ENCODE results near the gene HIBADH.
A peak's percentile ranks its signal among the peaks of the same experiment; 100 is the strongest.
"Not testable (repeated sequence)": the region's sequence is repeated elsewhere in the genome, so short reads cannot be mapped to it uniquely, and the experiment has no call there.

Gene HIBADH

GRCh38 chr7:27678617-27679260 is 16.1 kb upstream of the HIBADH start:
- no peak for DNase-seq

DNA sequence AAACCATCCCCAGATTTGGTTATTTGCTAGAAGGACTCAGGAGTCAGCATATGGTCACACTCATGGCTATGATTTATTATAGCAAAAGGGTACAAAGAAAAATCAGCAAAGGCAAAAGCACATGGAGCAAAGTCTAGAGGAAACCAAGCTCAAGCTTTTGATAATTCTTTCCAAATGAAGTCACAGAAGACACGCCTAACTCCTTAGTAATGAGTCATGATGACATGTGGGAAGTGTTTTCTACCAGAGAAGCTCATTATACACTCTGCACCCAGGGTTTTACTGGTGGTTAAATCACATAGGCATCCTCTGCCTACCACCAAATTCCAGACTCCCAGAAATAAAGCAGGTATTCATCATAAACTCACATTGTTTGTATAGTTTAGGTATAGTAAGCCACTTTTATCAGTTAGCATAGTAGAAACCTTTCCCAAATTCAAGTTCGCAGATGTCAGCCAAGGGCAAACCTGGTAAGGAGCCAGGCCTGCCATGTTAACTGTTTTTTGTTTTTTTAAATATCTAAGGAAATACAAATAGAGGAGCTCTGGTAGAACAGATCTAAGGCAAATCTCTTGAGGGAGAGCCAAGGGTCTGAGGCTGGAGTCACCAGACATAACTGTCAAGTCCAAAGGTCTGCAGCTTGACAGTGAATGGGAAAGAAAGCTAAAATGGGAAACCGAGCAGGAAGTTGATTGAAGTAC is 15.4 kb upstream of the HIBADH start:
- DNase-seq: peak; percentile 46

DNA sequence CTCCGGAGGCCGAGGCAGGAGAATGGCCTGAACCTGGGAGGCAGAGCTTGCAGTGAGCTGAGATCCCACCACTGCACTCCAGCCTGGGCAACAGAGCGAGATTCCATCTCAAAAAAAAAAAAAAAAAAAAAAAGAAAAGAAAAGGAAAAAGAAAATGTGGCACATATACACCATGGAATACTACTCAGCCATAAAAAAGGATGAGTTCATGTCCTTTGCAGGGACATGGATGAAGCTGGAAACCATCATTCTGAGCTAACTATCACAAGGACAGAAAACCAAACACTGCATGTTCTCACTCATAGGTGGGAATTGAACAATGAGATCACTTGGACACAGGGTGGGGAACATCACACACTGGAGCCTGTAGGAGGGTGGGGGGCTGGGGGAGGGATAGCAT is 11.4 kb upstream of the HIBADH start:
- DNase-seq: not testable (repeated sequence)

DNA sequence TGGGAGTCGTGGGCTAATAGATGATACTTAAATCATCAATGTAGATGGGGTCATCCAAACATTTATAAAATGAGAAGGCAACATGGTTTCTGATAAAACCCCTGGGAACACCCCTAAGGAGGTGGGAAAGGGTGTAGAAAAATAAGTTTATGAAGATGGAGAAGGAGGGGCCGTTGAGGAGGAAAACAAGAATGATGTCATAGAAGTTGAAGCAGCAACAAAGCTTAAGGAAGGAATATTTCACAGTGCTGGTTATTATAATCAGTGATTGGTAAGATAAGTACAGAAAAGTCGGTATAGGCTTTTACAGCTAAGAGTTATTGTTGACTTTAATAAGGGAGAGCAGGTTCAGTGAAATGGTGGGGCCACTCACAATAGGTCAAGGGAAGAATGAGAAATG is 9.0 kb upstream of the HIBADH start:
- DNase-seq: no peak

- no peak for DNase-seq
Observed at GRCh38 chr7:27670676-27671075, 8.0 kb upstream of the HIBADH start.

DNA sequence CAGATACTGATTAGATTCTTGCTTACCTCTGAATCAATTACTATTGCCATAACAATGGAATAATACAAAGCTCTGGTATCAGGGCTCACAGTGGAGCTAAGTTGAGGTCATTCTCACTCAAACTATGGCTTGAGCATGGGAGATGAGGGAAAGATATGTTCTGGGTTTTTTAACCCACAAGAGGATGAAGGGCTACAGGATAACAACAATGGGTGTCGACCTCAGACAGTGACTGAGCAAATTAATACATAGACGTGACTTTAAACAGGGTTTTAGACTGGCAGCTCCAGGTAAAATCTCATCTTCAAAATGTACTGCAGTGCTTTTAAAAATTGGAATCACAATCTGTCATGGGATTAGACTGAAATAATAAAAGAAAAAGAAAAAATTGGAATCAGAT is 7.5 kb upstream of the HIBADH start:
- DNase-seq: no peak

GRCh38 chr7:27665531-27665930 is 2.8 kb upstream of the HIBADH start:
- DNase-seq: peak; percentile 14

DNA sequence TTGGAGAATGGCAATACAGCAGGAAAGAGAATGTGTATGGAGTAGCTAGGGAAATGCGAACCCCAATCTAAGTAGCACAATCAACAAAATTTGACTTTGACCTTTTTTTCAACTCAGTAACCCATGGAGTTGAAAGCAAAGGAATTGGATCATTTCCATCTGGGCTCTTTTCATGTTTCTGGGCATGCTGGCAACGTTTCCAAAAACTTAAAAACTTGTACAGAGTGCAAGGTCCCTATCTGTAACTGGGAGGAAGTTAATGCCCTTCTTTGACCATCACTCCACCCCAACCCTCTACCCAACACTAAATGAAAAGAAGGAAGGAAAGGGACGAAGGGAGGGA is 1.3 kb upstream of the HIBADH start:
- no peak for DNase-seq

DNA sequence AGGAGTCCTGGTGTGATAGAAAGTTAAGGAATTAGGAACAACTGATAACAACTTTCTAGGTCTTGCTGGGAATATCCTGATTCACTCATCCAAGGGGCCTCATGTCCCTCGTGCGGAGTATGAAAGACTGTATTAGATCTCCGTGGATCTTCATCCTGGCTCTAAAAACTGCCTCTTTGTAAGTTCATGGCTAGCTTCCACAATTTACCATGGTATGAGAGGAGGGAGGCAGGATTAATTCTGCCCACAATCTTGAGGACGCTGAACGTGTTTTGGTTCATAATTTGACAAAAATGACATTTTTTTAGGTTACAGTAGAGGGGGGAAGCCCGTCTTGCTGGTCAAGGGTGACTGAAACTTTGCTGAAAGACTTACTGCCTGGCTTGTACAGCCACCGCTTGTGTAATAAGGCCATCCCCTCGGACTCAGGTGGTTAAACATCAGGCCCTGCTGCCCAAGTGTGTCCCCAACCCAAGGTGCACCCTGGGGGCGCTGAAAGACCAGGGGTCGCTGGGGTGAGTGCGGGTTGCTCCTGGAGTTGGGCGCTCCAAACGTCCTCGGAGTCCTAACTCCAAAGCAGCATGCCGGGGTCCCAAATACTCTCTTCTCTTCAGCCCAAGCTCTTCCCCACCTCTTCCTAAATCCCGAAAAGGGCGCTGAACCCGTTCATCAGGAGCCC is 733 bp downstream of the HIBADH start:
- DNase-seq: peak; percentile 23

- no peak for DNase-seq
Observed at GRCh38 chr7:27656724-27657123, 6.0 kb downstream of the HIBADH start.

DNA sequence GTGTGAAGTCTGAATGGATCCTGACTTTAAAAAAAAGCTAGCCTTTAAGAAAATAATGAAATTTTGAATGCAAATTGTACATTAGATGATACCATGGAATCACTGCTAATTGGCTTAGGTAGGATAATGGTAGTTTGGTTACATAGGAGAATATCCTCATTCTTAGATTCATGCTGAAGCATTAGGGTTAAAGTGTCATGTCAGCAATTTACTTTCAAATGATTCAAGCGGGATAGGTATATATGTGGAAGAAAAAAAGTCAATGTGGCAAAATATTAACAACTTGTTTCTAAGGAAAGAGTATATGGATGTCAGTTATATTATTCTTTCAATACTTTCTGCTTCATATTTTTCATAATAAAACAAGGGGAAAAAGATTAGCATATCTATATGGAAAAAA is 7.5 kb downstream of the HIBADH start:
- no peak for DNase-seq

DNA sequence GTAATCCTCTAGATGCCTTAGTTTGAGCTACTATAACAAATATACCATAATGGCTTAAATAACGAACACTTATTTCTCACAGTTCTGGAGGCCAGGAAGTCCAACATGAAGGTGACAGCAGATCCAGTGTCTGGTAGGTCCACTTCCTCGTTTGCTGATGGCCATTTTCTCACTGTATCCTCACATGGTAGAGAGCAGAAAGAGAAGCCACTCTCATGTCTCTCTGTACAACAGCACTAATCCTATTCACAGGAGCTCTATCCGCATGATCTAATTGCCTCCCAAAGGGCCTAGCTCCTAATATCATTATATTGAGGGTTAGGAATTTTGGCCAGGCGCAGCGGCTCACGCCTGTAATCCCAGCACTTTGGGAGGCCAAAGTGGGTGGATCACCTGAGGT is 10.2 kb downstream of the HIBADH start:
- DNase-seq: no peak

DNA sequence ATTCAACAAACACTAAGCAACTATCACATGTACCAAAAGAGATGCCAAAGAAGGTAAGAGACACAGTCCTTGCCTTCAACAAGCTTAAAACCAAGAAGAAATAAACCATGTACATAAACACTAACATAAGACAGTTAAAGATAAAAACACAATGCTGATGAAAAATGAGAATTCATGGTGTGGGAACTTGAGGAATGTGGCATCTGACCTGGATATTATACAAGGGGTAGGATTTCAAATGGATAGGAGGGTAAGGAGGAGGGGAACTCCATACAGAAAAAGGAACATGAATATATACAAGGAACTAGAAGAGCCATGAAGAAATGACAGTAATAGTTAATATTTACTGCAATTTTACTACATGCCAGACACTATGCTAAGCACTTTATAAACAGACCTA is 11.0 kb downstream of the HIBADH start:
- no peak for DNase-seq

DNA sequence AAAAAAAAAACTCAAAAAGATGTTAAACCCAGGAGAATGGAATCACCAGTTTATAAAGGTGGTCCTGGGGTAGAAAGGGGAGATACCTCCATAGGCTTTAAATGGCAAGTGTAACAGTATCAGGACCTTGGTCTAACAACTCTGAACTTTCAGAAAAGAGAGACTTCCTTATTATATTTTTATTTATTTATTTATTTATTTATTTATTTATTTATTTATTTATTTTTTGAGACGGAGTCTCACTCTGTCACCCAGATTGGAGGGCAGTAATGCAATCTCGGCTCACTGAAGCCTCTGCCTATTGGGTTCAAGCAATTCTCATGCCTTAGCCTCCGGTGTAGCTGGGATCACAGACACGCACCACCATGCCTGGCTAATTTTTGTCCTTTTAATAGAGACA is 12.4 kb downstream of the HIBADH start:
- DNase-seq: no peak

DNA sequence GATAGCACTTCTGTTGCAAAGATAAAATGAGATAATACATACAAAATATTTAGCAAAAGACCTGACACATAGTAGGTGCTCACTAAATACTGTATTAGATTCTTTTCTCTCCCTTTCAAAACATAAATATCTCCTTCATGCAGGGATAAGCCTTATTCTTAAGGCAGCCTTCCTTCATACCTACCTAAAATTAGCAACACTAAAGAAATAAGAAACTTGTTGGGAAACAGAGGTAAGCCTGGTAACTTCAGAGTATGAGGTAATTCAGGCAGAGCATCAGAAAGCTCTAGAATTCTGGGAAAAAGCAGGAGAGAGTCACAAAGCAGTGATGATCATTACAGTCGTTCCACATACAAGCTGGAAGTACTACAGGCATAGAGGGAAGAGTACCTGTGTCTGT is 15.2 kb downstream of the HIBADH start:
- no peak for DNase-seq

GRCh38 chr7:27647046-27647445 is 15.6 kb downstream of the HIBADH start:
- no peak for DNase-seq

DNA sequence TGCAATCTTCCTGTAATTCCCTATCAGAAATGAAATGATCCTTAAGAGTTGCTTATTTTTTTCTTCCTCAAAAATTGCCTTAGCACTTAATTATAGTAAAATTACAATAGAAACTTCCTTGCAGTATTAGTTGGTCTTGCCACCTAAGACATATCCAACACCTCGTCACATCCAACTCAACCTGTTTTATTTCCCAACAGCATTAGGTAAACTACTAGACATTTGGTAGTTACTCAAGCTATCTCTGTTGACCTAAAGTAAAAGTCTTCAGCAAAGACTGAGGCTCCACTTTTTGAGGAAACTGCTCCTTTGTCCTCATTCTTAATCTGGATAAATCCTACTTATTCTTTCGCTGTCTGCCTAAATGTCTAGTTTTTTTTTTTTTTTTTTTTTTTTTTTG is 20.4 kb downstream of the HIBADH start:
- DNase-seq: no peak

GRCh38 chr7:27641581-27642230 is 21.0 kb downstream of the HIBADH start:
- no peak for DNase-seq

DNA sequence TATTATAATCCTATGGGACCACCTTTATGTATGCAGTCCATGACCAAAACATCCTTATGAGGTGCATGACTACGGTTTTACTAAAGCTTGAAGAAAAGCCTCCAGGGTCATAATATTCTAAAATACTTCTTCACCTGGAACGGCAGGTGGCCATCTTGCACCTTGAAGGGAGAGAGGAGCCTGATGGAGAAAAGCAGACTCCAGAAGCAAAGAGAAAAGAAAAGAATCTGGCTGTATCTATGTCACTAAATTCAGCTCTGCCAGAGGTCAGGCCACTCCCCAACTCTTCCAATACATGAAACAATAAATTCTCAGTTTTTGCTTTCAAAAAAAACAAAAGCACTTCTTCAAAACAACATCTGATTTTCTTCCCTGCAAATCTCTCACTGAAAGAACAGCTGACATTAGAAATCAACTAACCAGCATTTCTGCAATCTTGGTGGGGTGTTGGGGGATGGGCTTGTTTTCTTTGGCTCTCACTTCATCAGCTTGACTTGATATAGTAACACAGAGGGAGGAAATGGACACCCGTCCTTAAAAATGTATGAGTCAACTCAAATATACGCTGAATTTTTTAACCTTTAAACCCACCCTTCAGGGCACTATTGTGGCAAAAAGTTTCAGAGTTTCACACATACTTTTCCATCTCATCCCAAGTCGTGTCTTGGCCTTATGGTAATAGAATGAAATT is 21.7 kb downstream of the HIBADH start:
- DNase-seq: no peak

DNA sequence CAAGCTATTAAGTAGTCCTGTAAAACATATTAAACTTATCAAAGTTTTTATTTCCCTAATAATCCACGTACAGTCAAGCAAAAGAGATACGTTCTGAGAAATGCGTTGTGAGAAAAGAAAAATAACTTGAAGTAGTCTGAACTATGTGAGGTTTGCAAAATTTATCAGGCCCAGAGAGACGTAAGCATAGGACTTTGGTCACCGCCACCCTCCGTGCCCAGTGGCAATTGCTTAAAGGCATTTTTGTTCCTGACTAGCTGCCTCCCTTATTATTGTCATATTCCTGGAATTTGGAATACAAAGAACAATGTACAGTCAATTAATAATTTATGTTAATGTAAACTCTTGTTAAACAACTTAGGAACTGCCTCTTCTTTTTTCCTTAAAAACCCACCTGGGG is 22.8 kb downstream of the HIBADH start:
- DNase-seq: no peak

GRCh38 chr7:27639048-27639447 is 23.6 kb downstream of the HIBADH start:
- not testable (repeated sequence) for DNase-seq

DNA sequence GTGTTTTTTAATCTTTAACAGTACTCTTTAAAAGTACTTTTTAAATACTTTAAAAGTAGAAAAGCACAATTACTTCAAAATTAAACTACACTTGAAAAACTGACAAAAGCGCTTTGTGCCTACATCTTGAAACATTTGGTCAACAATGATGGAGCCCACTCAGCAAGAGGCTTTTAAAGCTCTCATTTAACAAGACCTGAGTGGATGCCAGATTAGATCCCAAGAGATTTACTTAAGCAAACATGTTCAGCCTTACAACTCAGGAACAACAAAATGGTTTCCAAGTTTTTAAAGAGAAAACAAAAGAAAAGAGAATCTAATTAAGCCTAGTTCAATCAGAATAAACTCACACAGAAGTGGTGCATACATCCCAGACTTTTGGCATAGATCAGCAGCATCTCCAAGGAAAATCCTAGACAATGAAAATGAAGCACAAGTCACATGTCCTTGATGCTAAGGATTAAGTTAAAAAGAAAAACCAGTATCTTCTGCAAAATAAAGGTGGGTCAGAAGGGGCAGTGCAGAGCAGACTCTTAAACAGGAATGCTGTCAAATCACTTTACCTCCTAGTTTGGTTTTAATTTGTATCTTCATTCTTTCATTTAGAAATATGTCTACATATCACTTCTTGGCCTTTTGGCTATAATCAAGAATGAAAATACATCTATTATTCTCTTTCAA is 26.2 kb downstream of the HIBADH start:
- no peak for DNase-seq

GRCh38 chr7:27635728-27636127 is 27.0 kb downstream of the HIBADH start:
- DNase-seq: no peak
